ENCODE results near the gene SDR42E1.

The SDR42E1 gene

GRCh38 chr16:81956213-81956948, 54.9 kb downstream of the SDR42E1 start:
- TF ChIP-seq ZNF274 (IDR thresholded peaks at IDR 0.05; ENCODE audit: low read depth, low read length), result no peak
- no peak overlapping the region for H3K4me3 ChIP-seq (ENCODE audit: low read length)

- no peak overlapping the region for H3K4me3 ChIP-seq (ENCODE audit: low read length)
- TF ChIP-seq ZNF274 (IDR thresholded peaks at IDR 0.05; ENCODE audit: low read depth, low read length), result no peak
Observed at GRCh38 chr16:81951564-81951963, 59.7 kb downstream of the SDR42E1 start.

GRCh38 chr16:81946206-81946605, 65.1 kb downstream of the SDR42E1 start:
- TF ChIP-seq ZNF274 (IDR thresholded peaks at IDR 0.05; ENCODE audit: low read depth, low read length), result no peak
- H3K4me3 ChIP-seq (ENCODE audit: low read length), result no peak overlapping the region

- no peak overlapping the region for H3K4me3 ChIP-seq (ENCODE audit: low read length)
- TF ChIP-seq ZNF274 (IDR thresholded peaks at IDR 0.05; ENCODE audit: low read depth, low read length), result no peak
Observed at GRCh38 chr16:81945665-81946064, 65.6 kb downstream of the SDR42E1 start.

- no peak for TF ChIP-seq ZNF274 (IDR thresholded peaks at IDR 0.05; ENCODE audit: low read depth, low read length)
Observed at GRCh38 chr16:81942007-81942601, 69.2 kb downstream of the SDR42E1 start.

GRCh38 chr16:81940781-81941560, 70.3 kb downstream of the SDR42E1 start:
- H3K4me3 ChIP-seq (ENCODE audit: low read length), result no peak overlapping the region
- TF ChIP-seq ZNF274 (IDR thresholded peaks at IDR 0.05; ENCODE audit: low read depth, low read length), result no peak

More at GRCh38 chr16:81942007-81942601, 69.2 kb downstream of the SDR42E1 start:
- H3K4me3 ChIP-seq (ENCODE audit: low read length), result no peak overlapping the region

GRCh38 chr16:81939164-81940056, 71.9 kb downstream of the SDR42E1 start:
- TF ChIP-seq ZNF274 (IDR thresholded peaks at IDR 0.05; ENCODE audit: low read depth, low read length), result no peak
- H3K4me3 ChIP-seq (ENCODE audit: low read length), result no peak overlapping the region

All from GM08714 (cell line).